Stimulated activated CD8-positive, alpha-beta memory T cell treated with anti-CD3 and anti-CD28 coated beads, Interleukin-2, amount 100 ng/mL, for 1 hour (primary cell): ENCODE results near the gene ENO2.
"Not testable (repeated sequence)": the region's sequence is repeated elsewhere in the genome, so short reads cannot be mapped to it uniquely, and the experiment has no call there.

ENCODE experiments used
- DNase-seq, 2 donors: peaks; one replicate each; pipeline ENCODE4 v3.0.0-alpha.2; 2020; ENCODE audit warnings: low read depth in 2 of 2

ENO2 gene

DNA sequence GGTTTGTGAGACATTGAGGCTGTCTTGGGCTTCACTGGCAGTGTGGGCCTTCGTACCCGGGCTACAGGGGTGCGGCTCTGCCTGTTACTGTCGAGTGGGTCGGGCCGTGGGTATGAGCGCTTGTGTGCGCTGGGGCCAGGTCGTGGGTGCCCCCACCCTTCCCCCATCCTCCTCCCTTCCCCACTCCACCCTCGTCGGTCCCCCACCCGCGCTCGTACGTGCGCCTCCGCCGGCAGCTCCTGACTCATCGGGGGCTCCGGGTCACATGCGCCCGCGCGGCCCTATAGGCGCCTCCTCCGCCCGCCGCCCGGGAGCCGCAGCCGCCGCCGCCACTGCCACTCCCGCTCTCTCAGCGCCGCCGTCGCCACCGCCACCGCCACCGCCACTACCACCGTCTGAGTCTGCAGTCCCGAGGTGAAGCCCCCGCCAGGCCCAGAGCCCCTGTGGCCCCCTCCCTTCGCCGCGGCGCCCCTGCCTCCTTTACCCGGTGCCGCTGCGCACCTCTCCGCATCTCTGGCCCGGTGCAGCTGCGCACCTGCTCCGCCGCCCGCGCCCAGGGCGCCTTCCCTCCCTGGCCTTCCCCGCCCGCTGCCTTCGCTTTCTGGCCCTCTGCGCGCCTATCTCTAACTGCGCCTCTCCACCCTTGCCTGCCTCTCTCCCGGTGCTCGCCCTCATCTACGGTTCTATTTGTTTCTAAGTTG lies at the start of gene ENO2:
TSS of gene ENO2 (plus strand) at position 335 of the 701 bp plus-strand sequence. CDS start 1,253 bp downstream, outside the sequence.
- peak; percentile 68 to 73 for DNase-seq

DNA sequence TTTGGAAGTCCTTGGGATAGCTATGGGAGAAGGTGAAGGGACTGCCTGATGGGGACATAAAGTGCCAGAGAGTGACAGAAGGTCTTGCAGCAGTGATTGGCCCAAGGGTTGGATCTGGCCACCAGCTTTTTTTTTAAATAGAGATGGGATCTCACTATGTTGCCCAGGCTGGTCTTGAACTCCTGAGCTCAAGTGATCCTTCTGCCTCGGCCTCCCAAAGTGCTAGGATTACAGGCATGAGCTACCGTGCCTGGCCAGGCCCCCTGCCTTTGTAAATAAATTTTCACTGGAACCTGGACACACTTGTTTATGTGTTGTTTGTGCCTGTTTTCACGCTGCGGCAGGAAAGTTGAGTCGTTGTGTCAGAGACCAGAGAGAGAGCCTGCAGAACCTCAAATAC lies 49.1 kb upstream of the ENO2 start:
- DNase-seq: not testable (repeated sequence)

DNA sequence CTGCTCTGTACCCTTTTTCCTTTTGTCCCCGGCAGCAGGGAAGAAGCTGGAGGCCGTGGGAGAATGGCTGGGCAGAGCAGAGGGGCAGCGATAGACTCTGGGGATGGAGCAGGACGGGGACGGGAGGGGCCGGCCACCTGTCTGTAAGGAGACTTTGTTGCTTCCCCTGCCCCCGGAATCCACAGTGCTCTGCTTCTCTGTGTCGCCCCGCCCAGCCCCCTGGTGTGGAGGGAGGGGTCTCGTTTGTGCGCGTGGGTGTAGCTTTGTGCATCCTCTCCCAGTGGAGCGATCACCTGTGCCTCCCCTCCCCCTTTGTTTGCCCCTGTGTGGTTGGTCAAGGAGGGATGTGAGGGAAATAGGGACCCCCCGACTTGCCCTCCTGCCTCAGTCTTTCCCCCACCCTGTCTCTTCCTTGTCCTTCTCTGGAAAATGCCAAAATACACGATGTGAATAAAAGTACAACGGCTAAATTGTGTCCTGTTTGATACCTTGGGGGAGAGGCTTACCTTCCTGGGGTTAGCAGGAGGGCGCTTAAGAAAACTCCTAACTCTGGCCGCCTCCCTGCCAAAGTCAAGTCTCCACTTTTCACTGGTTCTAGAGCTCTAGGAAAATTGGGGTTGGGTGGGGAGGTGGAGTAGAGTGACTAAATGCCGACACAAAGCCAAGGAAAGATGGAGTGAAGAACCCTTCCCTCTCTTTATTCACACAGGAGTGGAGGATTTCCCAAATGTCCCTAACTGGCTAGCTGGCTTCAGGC lies 48.0 kb upstream of the ENO2 start:
- no peak for DNase-seq

DNA sequence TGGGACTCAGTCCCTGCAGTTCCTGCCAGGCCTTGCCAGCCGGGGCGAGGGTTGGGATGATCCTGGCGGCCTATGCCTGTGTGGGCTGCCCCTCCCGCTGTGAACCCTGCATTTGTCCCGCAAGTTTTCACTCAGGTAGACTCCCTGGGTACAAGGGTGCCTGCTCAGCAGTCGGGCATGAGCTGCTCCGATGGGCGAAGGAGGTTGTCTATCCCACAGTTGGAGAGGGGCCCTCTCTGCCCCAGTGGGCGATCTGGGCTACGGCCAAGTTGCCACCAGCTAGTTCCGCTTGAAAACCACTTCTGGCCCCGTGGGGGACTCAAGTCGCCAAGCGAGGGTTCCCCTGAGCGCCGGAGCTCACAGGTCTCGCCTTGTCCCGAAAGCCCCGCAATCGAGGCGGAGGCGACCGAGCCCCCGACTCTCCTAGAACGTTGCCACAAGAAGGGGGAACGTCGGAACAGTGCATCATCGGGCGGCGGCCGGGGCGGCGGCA lies 47.4 kb upstream of the ENO2 start:
- no peak for DNase-seq

DNA sequence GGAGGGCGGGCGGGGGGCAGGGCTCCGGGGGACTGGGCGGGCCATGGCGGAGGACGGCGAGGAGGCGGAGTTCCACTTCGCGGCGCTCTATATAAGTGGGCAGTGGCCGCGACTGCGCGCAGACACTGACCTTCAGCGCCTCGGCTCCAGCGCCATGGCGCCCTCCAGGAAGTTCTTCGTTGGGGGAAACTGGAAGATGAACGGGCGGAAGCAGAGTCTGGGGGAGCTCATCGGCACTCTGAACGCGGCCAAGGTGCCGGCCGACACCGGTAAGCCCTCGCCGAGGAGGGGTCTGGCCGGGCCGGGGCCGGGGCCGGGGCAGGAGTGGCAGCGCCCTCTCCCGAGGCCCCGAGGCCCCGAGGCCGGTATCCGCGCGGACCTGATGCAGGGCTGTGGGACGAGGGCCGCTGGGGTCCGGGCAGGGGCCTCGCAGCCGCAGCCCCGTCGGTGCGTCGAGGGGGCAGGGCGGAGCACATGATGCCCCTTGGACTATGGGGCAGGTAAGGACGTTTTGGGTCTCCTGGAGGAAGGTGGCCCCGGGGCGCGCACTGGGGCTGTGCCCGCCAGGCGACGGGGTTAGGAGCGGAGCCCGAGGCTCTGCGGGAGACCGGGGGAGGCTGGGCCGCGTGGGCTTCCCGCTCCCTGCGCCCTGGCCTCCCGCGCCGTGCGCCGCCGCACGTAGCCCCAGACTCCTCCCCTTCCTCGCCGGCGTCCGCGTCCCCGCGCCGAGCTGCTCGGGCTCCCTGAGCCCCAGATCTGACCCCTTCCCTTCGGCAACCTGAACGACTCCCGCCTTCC lies 46.8 kb upstream of the ENO2 start, which contains the start of gene TPI1:
TSS of gene TPI1 (plus strand) at position 119 of the 798 bp plus-strand sequence. CDS start at position 155, 36 bp downstream.
- DNase-seq: peak; percentile 53 to 76

DNA sequence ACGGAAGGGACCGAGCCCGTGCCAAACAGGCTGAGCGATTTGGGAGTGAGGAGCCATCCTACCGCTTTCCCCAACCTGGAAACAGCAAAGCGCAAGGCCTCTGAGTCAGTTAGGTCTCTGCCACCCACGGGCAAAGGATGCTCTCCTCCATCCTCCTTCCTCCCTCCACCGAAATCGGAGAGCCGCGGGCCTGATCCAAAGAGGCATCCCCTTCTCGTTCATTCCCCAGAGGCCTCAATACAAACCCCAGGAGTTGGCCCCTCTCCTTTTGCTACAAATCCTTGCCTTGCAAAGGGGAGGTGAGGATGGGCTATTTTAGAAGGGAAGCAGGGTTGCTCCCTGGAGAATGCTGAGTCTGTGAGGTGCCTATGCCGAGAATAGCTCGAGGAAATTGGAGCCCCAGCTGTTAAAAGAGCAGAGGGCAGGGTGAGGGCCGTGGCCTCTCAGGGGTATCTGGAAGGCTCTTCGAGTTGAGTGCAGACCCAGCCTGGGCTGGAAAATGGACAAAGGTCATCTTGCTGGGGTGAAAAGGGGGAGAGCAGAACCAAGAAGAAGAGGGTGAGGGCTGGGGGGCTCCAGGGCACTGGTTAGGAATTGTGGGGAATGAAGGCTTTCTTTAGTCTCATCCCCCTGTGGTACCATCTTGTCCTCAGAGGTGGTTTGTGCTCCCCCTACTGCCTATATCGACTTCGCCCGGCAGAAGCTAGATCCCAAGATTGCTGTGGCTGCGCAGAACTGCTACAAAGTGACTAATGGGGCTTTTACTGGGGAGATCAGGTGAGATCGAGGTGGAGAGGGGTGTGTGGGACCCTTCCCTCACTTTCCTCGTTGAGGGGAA lies 46.0 kb upstream of the ENO2 start:
- DNase-seq: no peak

DNA sequence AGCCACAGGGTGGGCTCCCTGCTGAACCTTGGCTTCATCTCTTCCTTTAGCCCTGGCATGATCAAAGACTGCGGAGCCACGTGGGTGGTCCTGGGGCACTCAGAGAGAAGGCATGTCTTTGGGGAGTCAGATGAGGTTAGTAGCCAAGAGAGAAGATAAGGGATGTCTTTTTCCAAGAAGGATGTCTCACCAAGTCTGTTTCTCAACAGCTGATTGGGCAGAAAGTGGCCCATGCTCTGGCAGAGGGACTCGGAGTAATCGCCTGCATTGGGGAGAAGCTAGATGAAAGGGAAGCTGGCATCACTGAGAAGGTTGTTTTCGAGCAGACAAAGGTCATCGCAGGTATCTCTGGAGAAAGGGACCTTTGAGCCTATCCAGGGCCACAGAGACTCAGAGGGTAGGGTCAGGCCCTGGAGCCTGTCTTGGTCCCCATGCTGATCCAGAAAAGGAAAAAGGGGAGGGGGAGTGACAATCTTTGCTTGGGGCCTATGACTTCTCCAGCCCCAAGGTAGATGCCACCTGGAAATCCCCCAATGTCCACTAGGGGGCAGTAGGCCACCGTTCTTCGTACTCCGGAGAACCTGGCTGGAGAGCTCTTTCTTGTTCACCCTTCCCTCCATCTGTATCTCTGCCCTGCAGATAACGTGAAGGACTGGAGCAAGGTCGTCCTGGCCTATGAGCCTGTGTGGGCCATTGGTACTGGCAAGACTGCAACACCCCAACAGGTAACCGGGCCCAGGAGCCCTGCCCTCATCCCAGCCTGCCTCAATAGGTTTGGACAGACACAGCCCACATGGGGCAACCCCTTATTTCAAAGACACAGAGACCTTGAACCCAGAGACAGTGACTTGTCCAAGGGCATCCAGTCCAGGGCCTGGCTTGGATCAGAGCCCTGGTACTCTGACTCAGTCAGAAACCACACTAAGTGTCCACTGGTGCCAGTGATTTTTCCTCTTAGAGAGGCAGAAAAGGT lies 45.0 kb upstream of the ENO2 start:
- peak; percentile 71 to 78 for DNase-seq

DNA sequence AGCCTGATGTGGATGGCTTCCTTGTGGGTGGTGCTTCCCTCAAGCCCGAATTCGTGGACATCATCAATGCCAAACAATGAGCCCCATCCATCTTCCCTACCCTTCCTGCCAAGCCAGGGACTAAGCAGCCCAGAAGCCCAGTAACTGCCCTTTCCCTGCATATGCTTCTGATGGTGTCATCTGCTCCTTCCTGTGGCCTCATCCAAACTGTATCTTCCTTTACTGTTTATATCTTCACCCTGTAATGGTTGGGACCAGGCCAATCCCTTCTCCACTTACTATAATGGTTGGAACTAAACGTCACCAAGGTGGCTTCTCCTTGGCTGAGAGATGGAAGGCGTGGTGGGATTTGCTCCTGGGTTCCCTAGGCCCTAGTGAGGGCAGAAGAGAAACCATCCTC lies 44.1 kb upstream of the ENO2 start:
- not testable (repeated sequence) for DNase-seq

DNA sequence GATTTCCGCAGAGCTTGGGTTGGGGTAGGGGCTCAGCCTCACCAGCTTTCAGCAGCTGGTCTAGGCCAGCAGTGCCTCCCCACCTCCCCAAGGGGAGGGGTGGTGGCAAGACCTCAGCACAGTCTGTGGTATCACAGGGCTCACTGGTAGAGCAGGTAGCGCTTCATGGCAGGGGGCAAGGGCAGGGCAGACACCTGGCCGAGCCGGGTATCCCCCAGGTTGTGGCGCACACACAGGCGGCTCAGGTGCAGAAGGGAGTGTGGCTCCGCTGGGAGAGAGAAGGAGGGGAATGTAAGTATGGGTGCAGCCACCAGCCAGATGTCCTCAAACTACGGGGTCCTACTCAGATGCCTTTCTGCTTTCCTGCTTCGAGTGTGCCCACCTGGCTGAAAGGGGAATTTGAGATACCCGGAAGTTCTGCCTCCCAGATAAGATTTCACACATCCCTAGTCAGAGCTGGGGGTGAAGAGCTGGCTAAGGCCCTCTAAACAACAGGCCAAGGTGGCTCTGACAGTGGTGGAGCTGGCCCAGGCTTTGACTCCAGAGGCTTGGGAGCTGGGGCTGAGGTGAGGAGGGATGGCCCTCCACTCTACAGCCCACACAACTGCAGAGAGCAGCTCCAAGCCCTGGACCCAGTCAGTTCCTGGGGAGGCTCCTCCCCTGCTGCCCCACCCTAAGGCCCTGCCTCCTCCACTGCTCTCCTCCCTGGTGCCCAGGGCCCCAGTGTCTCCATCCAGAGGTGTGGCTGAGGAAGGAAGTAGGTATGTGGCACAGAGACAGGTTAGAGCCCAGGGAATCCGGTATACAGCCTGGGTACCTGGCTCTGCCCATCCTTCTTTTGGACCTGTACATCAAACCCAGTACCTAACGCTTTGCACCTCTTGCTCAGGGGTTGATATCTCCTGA lies 43.1 kb upstream of the ENO2 start:
- no peak for DNase-seq

DNA sequence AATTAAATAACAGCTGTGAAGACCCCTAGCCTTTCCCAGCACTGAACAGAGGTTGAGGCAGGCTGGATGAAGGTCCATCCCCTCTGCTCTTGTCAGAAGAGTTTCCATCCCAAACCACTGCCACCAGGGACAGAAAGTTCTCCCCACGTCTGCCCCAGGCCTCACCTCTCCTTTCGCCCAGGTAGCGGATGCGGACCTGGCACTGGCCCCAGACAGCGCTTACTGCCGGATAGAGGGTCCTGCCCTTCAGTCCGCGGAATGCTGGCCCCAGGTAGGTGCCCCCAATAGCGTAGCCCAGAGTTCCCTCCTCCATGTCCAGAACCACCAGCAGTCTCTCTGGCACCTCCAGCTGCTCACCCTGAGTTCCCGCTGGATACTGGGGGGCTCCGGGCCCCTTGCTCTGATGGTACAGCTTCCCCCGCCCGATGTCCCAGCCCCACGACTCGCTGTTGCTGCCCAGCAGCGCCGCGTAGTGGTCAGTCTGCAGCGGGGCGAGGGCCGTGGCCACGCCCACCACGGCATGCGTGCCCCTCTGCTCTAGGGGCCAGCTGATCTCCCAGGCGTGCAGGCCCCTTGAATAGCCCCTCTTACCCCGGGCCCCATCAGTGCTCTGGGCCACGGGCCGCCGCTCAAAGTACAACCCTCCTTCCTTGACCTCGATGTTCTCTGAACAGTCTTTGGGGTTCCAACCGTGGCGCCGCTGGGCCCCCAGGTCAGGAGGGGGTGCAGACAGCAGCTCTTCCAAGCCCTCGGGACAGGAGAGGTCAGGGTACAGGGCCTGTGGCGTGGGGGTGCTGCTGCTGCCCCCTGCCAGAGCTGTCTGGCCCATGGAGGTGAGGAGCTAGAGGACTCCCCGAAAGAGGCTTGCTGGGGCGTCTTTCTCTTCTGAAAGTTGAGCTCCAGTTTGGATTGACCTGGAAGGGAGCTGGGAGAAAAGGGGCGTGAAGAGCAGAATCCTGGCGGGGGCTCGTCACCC lies 42.0 kb upstream of the ENO2 start:
- DNase-seq: peak; percentile 70 to 73

DNA sequence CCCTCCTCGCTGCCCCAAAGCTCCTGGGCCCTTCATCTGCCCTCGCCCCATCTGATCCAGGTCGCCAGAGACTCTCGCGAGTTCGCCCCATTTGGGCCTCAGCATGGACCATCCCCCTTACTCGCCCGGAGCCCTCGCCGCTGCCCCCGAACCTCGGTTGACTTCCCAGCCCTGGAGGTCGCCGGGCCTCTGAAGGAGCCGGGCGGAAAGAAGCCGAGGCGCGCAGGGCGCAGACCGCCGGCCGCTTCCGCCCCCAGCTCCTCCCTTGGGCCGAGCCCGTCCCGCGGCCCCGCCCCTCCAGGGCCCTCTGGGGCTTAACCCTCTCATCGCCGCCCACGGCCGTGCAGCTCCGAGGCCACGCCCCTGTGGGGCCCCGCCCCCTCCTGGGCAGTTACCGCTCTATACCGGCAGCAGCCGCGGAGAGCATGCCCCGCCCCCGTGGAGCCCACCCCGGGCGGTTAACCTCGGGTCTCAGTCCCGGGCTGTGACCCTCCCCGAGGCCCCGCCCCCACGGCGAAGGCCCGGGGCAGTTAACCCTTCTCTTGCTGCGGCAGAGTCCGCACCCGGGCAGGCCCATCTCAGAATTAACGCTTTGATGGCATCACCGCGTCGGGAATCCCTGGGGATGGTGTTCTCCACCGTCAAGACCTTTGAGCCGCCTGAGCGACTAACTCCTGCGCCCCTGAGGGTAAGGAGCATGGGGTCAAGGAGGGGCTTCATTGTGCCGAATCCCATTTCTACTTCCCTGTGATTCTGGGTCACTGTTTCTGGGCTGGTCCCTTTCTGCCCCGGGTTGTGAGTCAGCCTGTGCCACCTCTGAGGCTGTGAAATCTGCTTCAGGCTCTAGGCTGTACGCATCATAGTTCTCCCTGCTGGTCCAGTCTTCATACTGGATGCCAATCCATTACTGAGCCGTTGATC lies 41.0 kb upstream of the ENO2 start, which contains the start of gene SPSB2:
TSS of gene SPSB2 (minus strand) at position 210 of the 921 bp plus-strand sequence. CDS start 402 bp downstream, outside the sequence.
- peak; percentile 99 for DNase-seq

DNA sequence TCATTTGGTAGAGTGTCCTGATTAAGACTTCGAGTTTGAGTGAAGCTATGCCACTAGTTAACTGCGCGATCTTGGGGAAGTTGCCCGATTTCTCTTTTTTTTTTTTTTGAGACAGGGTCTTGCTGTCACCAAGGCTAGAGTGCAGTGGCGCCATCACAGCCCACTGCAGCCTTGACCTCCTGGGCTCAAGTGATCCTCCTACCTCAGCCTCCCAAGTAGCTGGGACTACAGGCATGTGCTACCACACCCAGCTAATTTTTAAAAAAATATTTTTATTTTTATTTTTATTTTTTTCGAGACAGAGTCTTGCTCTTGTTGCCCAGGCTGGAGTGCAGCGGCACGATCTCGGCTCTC lies 40.4 kb upstream of the ENO2 start:
- not testable (repeated sequence) for DNase-seq

DNA sequence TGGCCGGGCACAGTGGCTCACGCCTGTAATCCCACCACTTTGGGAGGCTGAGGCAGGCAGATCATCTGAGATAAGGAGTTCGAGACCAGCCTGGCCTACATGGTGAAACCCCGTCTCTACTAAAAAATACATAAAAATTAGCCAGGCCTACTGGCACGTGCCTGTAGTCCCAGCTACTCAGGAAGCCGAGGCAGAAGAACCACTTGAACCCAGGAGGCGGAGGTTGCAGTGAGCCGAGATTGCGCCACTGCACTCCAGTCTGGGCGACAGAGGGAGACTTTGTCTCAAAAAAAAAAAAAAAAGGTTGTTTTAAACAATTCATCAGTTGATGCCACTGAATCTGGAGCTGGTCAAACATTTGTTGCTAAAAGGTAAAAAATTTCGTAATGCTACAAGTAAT lies 34.6 kb upstream of the ENO2 start:
- not testable (repeated sequence) for DNase-seq

DNA sequence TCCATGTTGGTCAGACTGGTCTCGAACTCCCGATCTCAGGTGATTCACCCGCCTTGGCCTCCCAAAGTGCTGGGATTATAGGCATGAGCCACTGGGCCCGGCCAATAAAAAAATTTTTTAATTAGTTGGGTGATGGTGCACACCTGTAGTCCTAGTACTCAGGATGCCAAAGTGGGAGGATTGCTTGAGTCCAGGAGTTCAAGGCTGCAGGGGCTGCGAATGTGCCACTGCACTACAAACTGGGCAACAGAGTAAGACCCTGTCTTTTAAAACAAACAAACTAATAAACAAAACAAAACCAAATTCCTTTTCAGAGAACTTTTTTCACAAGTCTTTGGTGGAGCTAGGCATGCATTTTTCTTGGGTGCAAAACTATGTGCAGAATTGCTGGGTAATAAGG lies 31.1 kb upstream of the ENO2 start:
- DNase-seq: no peak

DNA sequence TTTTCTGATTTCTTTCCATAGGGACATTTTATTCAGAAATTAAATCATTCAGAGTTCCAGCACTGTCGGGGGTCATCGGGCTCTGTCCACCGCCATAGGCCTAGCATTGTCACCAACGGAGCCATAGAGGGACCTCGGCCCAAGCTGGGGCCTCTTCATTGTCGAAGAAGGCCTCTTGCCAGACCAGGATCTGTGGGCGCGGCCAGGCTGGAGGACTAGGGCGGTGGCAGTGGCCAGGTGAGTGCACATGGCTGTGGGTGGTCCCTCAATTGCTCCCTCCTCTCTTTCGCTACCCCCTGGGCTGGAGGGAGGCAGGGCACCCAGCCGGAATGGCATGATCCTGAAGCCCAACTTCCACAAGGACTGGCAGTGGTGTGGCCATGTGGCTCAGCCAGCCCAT lies 30.7 kb upstream of the ENO2 start:
- DNase-seq: no peak

DNA sequence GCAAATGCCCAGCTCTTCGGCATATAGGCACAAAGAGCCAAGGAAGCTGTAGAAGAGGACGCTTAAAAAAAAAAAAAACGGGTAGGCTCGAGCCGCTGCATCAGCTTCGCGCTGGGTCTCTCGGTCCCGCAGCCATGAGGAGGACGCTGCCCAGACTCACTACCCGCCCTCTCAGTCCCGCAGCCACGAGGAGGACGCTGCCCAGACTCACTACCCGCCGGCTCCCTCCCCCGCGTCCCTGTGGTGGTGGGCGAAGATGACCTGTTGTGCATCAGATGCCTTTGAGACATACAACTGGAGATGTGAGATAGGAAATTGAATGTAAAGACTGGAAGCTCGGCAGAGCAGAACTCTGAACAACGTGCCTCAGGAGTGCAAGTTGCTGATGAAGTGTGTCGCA lies 29.8 kb upstream of the ENO2 start:
- no peak for DNase-seq
